Parathyroid adenoma (tissue), 2 donors: ENCODE data around the gene SBNO2.

Experiments
- H2AFZ ChIP-seq: fragments of 300-600 bp; sonication (generic); one replicate; pipeline ENCODE4 v1.7.0; 2017; ENCODE audit warnings: antibody characterized with exemption, mild to moderate bottlenecking
- H3K27ac ChIP-seq: fragments of 300-600 bp; sonication (generic); one replicate; pipeline ENCODE4 v1.7.0; 2017
- H3K27me3 ChIP-seq: fragments of 300-600 bp; sonication (generic); one replicate; pipeline ENCODE4 v1.7.0; 2017; ENCODE audit warnings: low read length; ENCODE audit not compliant: control insufficient read depth, insufficient read depth
- H3K36me3 ChIP-seq: fragments of 300-600 bp; sonication (generic); one replicate; pipeline ENCODE4 v1.7.0; 2017; ENCODE audit warnings: low read length; ENCODE audit not compliant: control insufficient read depth, insufficient read depth
- H3K4me1 ChIP-seq: fragments of 300-600 bp; sonication (generic); one replicate; pipeline ENCODE4 v1.7.0; 2017; ENCODE audit warnings: control low read depth
- H3K4me2 ChIP-seq: fragments of 300-600 bp; sonication (generic); one replicate; pipeline ENCODE4 v1.7.0; 2017; ENCODE audit warnings: low read length
- H3K4me3 ChIP-seq: fragments of 300-600 bp; sonication (generic); one replicate; pipeline ENCODE4 v1.7.0; 2017; ENCODE audit warnings: low read depth, low read length
- H3K79me2 ChIP-seq: fragments of 300-600 bp; sonication (generic); one replicate; pipeline ENCODE4 v1.7.0; 2017; ENCODE audit warnings: control low read depth
- H3K9ac ChIP-seq: fragments of 300-600 bp; sonication (generic); one replicate; pipeline ENCODE4 v1.7.0; 2017; ENCODE audit warnings: mild to moderate bottlenecking
- H3K9me3 ChIP-seq: fragments of 300-600 bp; sonication (generic); one replicate; pipeline ENCODE4 v1.7.0; 2017; ENCODE audit warnings: low read length; ENCODE audit not compliant: control insufficient read depth
- TF ChIP-seq, protein P1 (sequence below): fragments of 300-600 bp; sonication (generic); IDR thresholded peaks from one replicate; pipeline ENCODE4 v1.7.0; 2017; ENCODE audit warnings: antibody characterized with exemption, mild to moderate bottlenecking
- donor health status: primary hyperparathyroidism.

Gene SBNO2

DNA sequence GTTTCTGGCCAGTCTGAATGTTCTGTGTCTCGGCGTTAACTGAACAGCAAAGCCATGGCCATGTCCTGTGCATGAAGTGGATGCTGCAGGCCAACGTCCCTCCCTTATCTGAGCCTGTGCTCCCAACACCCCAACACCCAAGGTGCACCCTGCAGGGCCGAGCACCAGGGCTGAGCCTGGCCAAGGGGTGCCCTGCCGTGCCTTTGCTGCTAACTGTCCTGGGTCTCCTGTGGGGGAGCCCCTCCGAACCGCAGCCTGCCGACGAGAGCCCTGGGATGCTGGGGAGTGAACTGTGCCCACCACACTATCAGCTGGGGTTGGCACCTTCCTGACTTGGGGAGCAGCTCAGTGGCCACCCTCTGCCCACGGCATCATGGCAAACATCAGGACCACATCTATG, 52.7 kb downstream of the SBNO2 start:
- Histone ChIP-seq H3K9ac (no peak overlapping the region), H3K4me3 (no peak overlapping the region), H3K4me1 (no peaks in the 10 kb centered on the region), H3K27ac (no peak overlapping the region), H2AFZ (no peak overlapping the region), H3K79me2 (no peaks in the 10 kb centered on the region), H3K36me3 (no peaks in the 10 kb centered on the region), H3K27me3 (no peaks in the 10 kb centered on the region), H3K9me3 (no peaks in the 10 kb centered on the region), H3K4me2 (no peak overlapping the region)
- TF ChIP-seq, protein P1, sequence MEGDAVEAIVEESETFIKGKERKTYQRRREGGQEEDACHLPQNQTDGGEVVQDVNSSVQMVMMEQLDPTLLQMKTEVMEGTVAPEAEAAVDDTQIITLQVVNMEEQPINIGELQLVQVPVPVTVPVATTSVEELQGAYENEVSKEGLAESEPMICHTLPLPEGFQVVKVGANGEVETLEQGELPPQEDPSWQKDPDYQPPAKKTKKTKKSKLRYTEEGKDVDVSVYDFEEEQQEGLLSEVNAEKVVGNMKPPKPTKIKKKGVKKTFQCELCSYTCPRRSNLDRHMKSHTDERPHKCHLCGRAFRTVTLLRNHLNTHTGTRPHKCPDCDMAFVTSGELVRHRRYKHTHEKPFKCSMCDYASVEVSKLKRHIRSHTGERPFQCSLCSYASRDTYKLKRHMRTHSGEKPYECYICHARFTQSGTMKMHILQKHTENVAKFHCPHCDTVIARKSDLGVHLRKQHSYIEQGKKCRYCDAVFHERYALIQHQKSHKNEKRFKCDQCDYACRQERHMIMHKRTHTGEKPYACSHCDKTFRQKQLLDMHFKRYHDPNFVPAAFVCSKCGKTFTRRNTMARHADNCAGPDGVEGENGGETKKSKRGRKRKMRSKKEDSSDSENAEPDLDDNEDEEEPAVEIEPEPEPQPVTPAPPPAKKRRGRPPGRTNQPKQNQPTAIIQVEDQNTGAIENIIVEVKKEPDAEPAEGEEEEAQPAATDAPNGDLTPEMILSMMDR = no peak

DNA sequence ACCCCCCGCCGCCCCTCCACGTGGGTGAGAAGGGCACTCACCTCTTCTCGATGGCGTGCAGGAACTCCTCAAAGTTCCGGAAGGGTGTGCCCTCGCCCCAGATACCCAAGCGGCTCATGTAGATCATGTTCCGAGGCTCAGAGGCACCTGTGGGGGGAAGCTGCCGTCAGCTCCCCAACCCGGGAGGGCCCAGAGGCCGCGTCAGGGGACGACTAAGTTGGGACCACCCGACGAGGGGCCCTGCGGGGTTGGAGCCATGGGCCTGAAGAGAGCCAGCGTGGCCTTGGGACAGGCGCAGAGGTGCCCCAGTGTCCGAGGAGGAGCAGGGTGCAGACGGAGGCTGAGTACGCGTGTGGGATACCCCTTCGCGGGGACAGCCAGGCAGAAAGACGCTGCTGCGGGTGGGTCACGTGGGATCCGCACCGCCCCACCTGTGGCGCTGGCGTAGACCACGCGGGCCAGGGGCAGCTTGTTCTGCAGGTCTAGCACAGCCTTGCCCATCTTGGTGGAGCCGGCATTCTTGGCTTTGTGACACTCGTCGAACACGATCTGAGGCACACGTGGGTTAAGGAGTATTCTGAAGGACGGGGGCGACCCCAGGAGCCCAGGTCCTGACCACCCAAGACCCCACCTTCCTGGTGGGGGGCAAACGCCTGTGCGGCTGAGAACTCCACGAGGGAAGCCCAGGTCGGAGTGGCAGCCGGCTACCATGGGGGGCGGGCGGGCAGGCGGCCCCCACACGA, 54.4 kb downstream of the SBNO2 start:
- Histone ChIP-seq H3K79me2 (no peaks in the 10 kb centered on the region), H3K9me3 (no peaks in the 10 kb centered on the region), H2AFZ (no peak overlapping the region), H3K4me2 (no peak overlapping the region), H3K9ac (no peak overlapping the region), H3K27ac (no peak overlapping the region), H3K27me3 (no peaks in the 10 kb centered on the region), H3K4me1 (no peaks in the 10 kb centered on the region), H3K4me3 (no peak overlapping the region), H3K36me3 (no peaks in the 10 kb centered on the region)
- TF ChIP-seq, protein P1 = no peak

DNA sequence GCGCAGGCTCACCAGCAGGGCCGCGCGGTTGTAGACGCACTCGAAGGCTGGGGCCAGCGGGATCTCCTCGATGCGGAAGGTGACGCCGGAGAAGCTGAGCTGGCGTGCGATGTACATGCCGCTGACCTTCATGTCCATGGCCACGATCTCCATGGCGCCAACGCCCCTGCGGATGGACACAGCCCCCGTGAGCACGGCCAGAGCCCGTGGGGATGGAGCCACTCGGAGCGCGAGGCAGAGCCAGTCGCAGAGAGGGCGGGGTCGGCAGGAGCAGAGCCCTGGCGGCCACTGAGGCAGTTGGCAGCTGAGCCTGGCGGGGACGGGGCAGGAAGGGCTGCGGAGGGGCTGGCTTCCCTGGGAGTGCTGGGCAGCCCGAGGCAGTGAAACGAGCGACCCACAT, 55.1 kb downstream of the SBNO2 start:
- no peak overlapping the region for H3K9ac ChIP-seq
- no peak overlapping the region for H3K4me3 ChIP-seq
- TF ChIP-seq, protein P1 = no peak
- H3K27ac ChIP-seq = no peak overlapping the region
- no peaks in the 10 kb centered on the region for H3K9me3 ChIP-seq
- no peak overlapping the region for H2AFZ ChIP-seq
- no peaks in the 10 kb centered on the region for H3K27me3 ChIP-seq
- no peaks in the 10 kb centered on the region for H3K79me2 ChIP-seq
- no peak overlapping the region for H3K4me2 ChIP-seq
- no peaks in the 10 kb centered on the region for H3K36me3 ChIP-seq
- no peaks in the 10 kb centered on the region for H3K4me1 ChIP-seq

DNA sequence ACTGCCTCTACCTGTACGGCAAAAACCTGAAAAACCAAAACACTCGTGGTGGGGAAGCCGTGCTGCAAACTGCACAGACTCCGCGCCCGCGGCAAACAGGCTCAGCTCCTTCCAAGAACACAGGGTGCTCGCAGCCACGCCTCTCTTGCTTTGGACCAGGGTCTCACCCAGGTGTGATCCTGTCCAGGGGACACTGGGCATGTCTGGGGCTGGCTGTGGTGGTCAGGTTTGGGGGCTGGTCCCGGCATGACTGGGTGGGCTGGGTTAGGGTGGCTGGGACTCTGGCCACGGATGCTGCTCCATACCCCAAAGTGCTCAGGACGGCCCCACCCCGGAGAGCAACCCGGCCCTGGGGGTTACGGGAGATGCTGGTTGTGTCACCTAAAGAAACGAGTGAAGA, 56.4 kb downstream of the SBNO2 start:
- Histone ChIP-seq H3K4me1 (peaks cover 4% of the 10 kb centered on the region), H2AFZ (no peak overlapping the region), H3K36me3 (no peaks in the 10 kb centered on the region), H3K27ac (no peak overlapping the region), H3K79me2 (no peaks in the 10 kb centered on the region), H3K27me3 (no peaks in the 10 kb centered on the region), H3K4me3 (no peak overlapping the region), H3K9me3 (no peaks in the 10 kb centered on the region), H3K4me2 (no peak overlapping the region), H3K9ac (no peak overlapping the region)
- TF ChIP-seq, protein P1 = no peak
